MV-4-11 (cell line): ENCODE data around the gene CALM1.

Experiments
- DNase-seq: peaks from one replicate; lab custom pipeline; 2025; lab: John Stamatoyannopoulos, UW

The CALM1 gene

GRCh38 chr14:90396341-90397339 is at the start of gene CALM1:
Gene CALM1 (plus strand): TSS chr14:90397029. CDS start chr14:90397231, 202 bp downstream.
- peak; percentile 81 for DNase-seq

GRCh38 chr14:90348270-90348669 is 48.6 kb upstream of the CALM1 start:
- DNase-seq: no peak

- no peak for DNase-seq
These were observed 47.1 kb upstream of the CALM1 start for GRCh38 chr14:90349739-90350138.

- DNase-seq: no peak
These were observed 42.1 kb upstream of the CALM1 start for GRCh38 chr14:90354551-90355298.

- no peak for DNase-seq
These were observed 41.0 kb upstream of the CALM1 start for GRCh38 chr14:90355540-90356518.

- DNase-seq: no peak
These were observed 39.9 kb upstream of the CALM1 start for GRCh38 chr14:90356925-90357324.

- DNase-seq: no peak
These were observed 38.5 kb upstream of the CALM1 start for GRCh38 chr14:90358359-90358758.

- no peak for DNase-seq
These were observed 34.8 kb upstream of the CALM1 start for GRCh38 chr14:90361865-90362557.

GRCh38 chr14:90362558-90362896 is 34.3 kb upstream of the CALM1 start:
- no peak for DNase-seq

GRCh38 chr14:90368946-90369721 is 27.7 kb upstream of the CALM1 start:
- no peak for DNase-seq

GRCh38 chr14:90373887-90374286 is 22.9 kb upstream of the CALM1 start:
- DNase-seq: no peak

GRCh38 chr14:90374813-90375212 is 22.0 kb upstream of the CALM1 start:
- DNase-seq: no peak

GRCh38 chr14:90375934-90376333 is 20.9 kb upstream of the CALM1 start:
- no peak for DNase-seq

GRCh38 chr14:90378249-90378648 is 18.6 kb upstream of the CALM1 start:
- no peak for DNase-seq

GRCh38 chr14:90379106-90379505 is 17.7 kb upstream of the CALM1 start:
- DNase-seq: no peak

- DNase-seq: no peak
These were observed 15.6 kb upstream of the CALM1 start for GRCh38 chr14:90381011-90381786.

GRCh38 chr14:90381999-90382451 is 14.8 kb upstream of the CALM1 start:
- no peak for DNase-seq

GRCh38 chr14:90382491-90383125 is 14.2 kb upstream of the CALM1 start:
- peak; percentile 47 for DNase-seq

GRCh38 chr14:90383126-90383730 is 13.6 kb upstream of the CALM1 start:
- peak; percentile 99 for DNase-seq
